ENCODE results near the gene N4BP3. TPM values are rescaled to one million over a fixed set of nuclear protein-coding genes. Genes with fewer than 3 reads are reported as not detected.

Gene N4BP3
- total RNA-seq, 4 donors from 2014 or later = 7.6 to 14.0 (median 11.7) TPM

- WGBS = 57% methylated on average over 7 of the region's 7 CpGs
- Histone ChIP-seq H3K4me1 (peaks cover 35% of the 10 kb centered on the region), H3K27me3 (peaks cover 5% of the 10 kb centered on the region), H3K27ac (peak overlapping the region; percentile 56), H3K4me3 (no peak overlapping the region), H3K9me3 (no peaks in the 10 kb centered on the region), H3K36me3 (no peaks in the 10 kb centered on the region)
- DNase-seq (ENCODE audit: low spot score in 2 of 2) = no peak
- TF ChIP-seq POLR2A (IDR thresholded peaks at IDR 0.05) (no peak), POLR2AphosphoS5 (IDR thresholded peaks at IDR 0.05) (no peak), CTCF (IDR thresholded peaks at IDR 0.05) (no peak), EP300 (IDR thresholded peaks at IDR 0.05) (no peak)
These were observed 4.9 kb upstream of the N4BP3 start for GRCh38 chr5:178108446-178108845.

GRCh38 chr5:178108966-178109365 lies 4.4 kb upstream of the N4BP3 start:
- peaks cover 41% of the 10 kb centered on the region for H3K4me1 ChIP-seq
- DNase-seq (ENCODE audit: low spot score in 2 of 2) = no peak
- no peak for TF ChIP-seq POLR2A (IDR thresholded peaks at IDR 0.05)
- TF ChIP-seq POLR2AphosphoS5 (IDR thresholded peaks at IDR 0.05) = no peak
- no peak for TF ChIP-seq CTCF (IDR thresholded peaks at IDR 0.05)
- no peak for TF ChIP-seq EP300 (IDR thresholded peaks at IDR 0.05)
- peaks cover 10% of the 10 kb centered on the region for H3K27me3 ChIP-seq
- H3K9me3 ChIP-seq = no peaks in the 10 kb centered on the region
- no peak overlapping the region for H3K4me3 ChIP-seq
- H3K27ac ChIP-seq = peak overlapping the region; percentile 56
- no peaks in the 10 kb centered on the region for H3K36me3 ChIP-seq

- Histone ChIP-seq H3K36me3 (no peaks in the 10 kb centered on the region), H3K27ac (no peak overlapping the region), H3K4me1 (peaks cover 45% of the 10 kb centered on the region), H3K4me3 (no peak overlapping the region), H3K9me3 (no peaks in the 10 kb centered on the region), H3K27me3 (peaks cover 25% of the 10 kb centered on the region)
- no peak for TF ChIP-seq POLR2AphosphoS5 (IDR thresholded peaks at IDR 0.05)
- no peak for TF ChIP-seq EP300 (IDR thresholded peaks at IDR 0.05)
- no peak for TF ChIP-seq POLR2A (IDR thresholded peaks at IDR 0.05)
- TF ChIP-seq CTCF (IDR thresholded peaks at IDR 0.05) = no peak
- 90% methylated on average over 9 of the region's 9 CpGs for WGBS
- DNase-seq (ENCODE audit: low spot score in 2 of 2) = no peak
These were observed 2.8 kb upstream of the N4BP3 start for GRCh38 chr5:178110511-178110910.

- Histone ChIP-seq H3K9me3 (no peaks in the 10 kb centered on the region), H3K27me3 (peaks cover 37% of the 10 kb centered on the region), H3K27ac (peak overlapping the region; percentile 27), H3K4me3 (no peak overlapping the region), H3K4me1 (peaks cover 53% of the 10 kb centered on the region), H3K36me3 (no peaks in the 10 kb centered on the region)
- TF ChIP-seq CTCF (IDR thresholded peaks at IDR 0.05) = no peak
- no peak for TF ChIP-seq POLR2A (IDR thresholded peaks at IDR 0.05)
- TF ChIP-seq EP300 (IDR thresholded peaks at IDR 0.05) = no peak
- no peak for TF ChIP-seq POLR2AphosphoS5 (IDR thresholded peaks at IDR 0.05)
- WGBS = 29% methylated on average over 3 of the region's 3 CpGs
- no peak for DNase-seq (ENCODE audit: low spot score in 2 of 2)
These were observed 1.4 kb upstream of the N4BP3 start for GRCh38 chr5:178111925-178112324.

GRCh38 chr5:178112545-178112944 lies 787 bp upstream of the N4BP3 start:
- DNase-seq (ENCODE audit: low spot score in 2 of 2) = no peak
- Histone ChIP-seq H3K4me1 (peaks cover 54% of the 10 kb centered on the region), H3K4me3 (no peak overlapping the region), H3K27ac (peak overlapping the region; percentile 75), H3K36me3 (no peaks in the 10 kb centered on the region), H3K9me3 (no peaks in the 10 kb centered on the region), H3K27me3 (peaks cover 41% of the 10 kb centered on the region)
- TF ChIP-seq CTCF (IDR thresholded peaks at IDR 0.05) (no peak), EP300 (IDR thresholded peaks at IDR 0.05) (no peak), POLR2A (IDR thresholded peaks at IDR 0.05) (no peak), POLR2AphosphoS5 (IDR thresholded peaks at IDR 0.05) (no peak)
- 61% methylated on average over 5 of the region's 5 CpGs for WGBS

All from suprapubic skin (tissue), 4 donors.